HepG2 (cell line): ENCODE results near the gene SHF. TPM values are rescaled to one million over a fixed set of nuclear protein-coding genes. Genes with fewer than 3 reads are reported as not detected.

Source experiments
- ATF4 ChIP-seq, 2 experiments: fragments of 450-650 bp in 1 of 2; sonication (generic) in 1 of 2; formaldehyde crosslinking; IDR thresholded peaks; 2 replicates each; pipeline versions ENCODE4 v1.5.0 to v1.8.0; 2020 to 2022; ENCODE audit warnings: mild to moderate bottlenecking in 1 of 2, missing genetic modification reagents in 1 of 2
- ATRX ChIP-seq: sonication (generic); formaldehyde crosslinking; IDR thresholded peaks from 2 replicates; pipeline ENCODE4 v1.4.0; 2020; ENCODE audit warnings: missing genetic modification reagents, borderline replicate concordance
- CHD4 ChIP-seq: fragments of 200-600 bp; sonication (generic); IDR thresholded peaks from 2 replicates; pipeline ENCODE4 v1.7.0; 2017; ENCODE audit warnings: mild to moderate bottlenecking, low read length, borderline replicate concordance
- CTCF ChIP-seq: sonication (generic); formaldehyde crosslinking; IDR thresholded peaks from 2 replicates; pipeline ENCODE4 v1.5.0; 2020; ENCODE audit warnings: mild to moderate bottlenecking, missing genetic modification reagents, moderate library complexity
- NR2C2 ChIP-seq: sonication (generic); formaldehyde crosslinking; IDR thresholded peaks from 2 replicates; pipeline ENCODE4 v1.4.0; 2020; ENCODE audit warnings: missing genetic modification reagents, mild to moderate bottlenecking, moderate library complexity, borderline replicate concordance
- RARA ChIP-seq: IDR thresholded peaks from 2 replicates; pipeline ENCODE4 v1.6.1; 2016; ENCODE audit warnings: missing genetic modification reagents, missing compliant biosample characterization
- SNAI1 ChIP-seq: sonication (generic); formaldehyde crosslinking; IDR thresholded peaks from 2 replicates; pipeline ENCODE4 v1.5.0; 2020; ENCODE audit warnings: mild to moderate bottlenecking, missing genetic modification reagents, borderline replicate concordance
- XBP1 ChIP-seq: sonication (generic); formaldehyde crosslinking; IDR thresholded peaks from 2 replicates; pipeline ENCODE4 v1.5.0; 2020; ENCODE audit warnings: missing genetic modification reagents
- ZBTB3 ChIP-seq: sonication (generic); formaldehyde crosslinking; IDR thresholded peaks from 2 replicates; pipeline ENCODE4 v1.4.0; 2020; ENCODE audit warnings: low read depth, mild to moderate bottlenecking, moderate library complexity, missing genetic modification reagents, borderline replicate concordance
- ZBTB40 ChIP-seq, 2 experiments: fragments of 450-650 bp in 1 of 2; sonication (generic) in 1 of 2; formaldehyde crosslinking in 1 of 2; IDR thresholded peaks; 2 replicates each; pipeline versions ENCODE4 v1.6.1 to v1.8.0; 2016 to 2022; ENCODE audit warnings: antibody characterized with exemption in 1 of 2, mild to moderate bottlenecking in 1 of 2, missing genetic modification reagents in 1 of 2
- ZNF207 ChIP-seq: fragments of 450-650 bp; IDR thresholded peaks from 2 replicates; pipeline ENCODE4 v1.6.1; 2016; ENCODE audit warnings: antibody characterized with exemption, borderline replicate concordance
- ZNF619 ChIP-seq: sonication (generic); formaldehyde crosslinking; IDR thresholded peaks from 2 replicates; pipeline ENCODE4 v1.4.0; 2020; ENCODE audit warnings: mild to moderate bottlenecking, missing genetic modification reagents
- ZNF850 ChIP-seq: sonication (generic); formaldehyde crosslinking; conservative IDR thresholded peaks from 2 replicates; pipeline ENCODE4 v1.9.0; 2021; ENCODE audit warnings: mild to moderate bottlenecking, missing genetic modification reagents
- ZSCAN31 ChIP-seq: sonication (generic); formaldehyde crosslinking; IDR thresholded peaks from 2 replicates; pipeline ENCODE4 v1.5.0; 2020; ENCODE audit warnings: low read depth, mild to moderate bottlenecking, missing genetic modification reagents
- polyA plus RNA-seq, 8 experiments: library from polyadenylated mRNA; depleted of rRNA in 3 of 8; stranded (reverse) in 7 of 8; unstranded in 1 of 8; fragments of >200 nt; fragmentation: Illumina TruSeq in 4 of 8; extraction: Trizol in 4 of 8; gene quantifications; 2 replicates each; pipeline versions ENCODE4 v1.2.1 to v1.2.3, GENCODE V29; 2011 to 2016; ENCODE audit warnings: low read depth in 4 of 8, missing spikeins in 1 of 8, mixed read lengths in 1 of 8; ENCODE audit not compliant: insufficient read depth in 1 of 8
- total RNA-seq, 5 experiments: library from RNA; depleted of rRNA; stranded (reverse); fragments of >200 nt; fragmentation: Illumina TruSeq; extraction: Trizol; gene quantifications; 2 replicates each; pipeline ENCODE4 v1.2.3, GENCODE V29; 2016; ENCODE audit warnings: low read depth in 1 of 5
- TF ChIP-seq, protein P1 (sequence below): sonication (generic); formaldehyde crosslinking; IDR thresholded peaks from 2 replicates; pipeline ENCODE4 v1.5.1; 2020; ENCODE audit warnings: missing genetic modification reagents, mild to moderate bottlenecking, borderline replicate concordance

SHF gene
- total and polyA plus RNA-seq, 2 of the 13 experiments (the other 11 are each of a cell fraction or from before 2014, with no cell fraction given) = 20.9 to 25.5 TPM

- TF ChIP-seq ZBTB40 (IDR thresholded peaks at IDR 0.05) (no peak), ZBTB40 (CRISPR knock-in tag; IDR thresholded peaks at IDR 0.05) (no peak), ZNF207 (no peak), RARA (CRISPR knock-in tag) (no peak), CHD4 (no peak), ZNF850 (CRISPR knock-in tag) (no peak), CTCF (peak; percentile 98), ZBTB3 (no peak), ATF4 (CRISPR knock-in tag; IDR thresholded peaks at IDR 0.05) (no peak), XBP1 (no peak), ZSCAN31 (CRISPR knock-in tag) (0 out of 2 replicates have a peak, but pooled peaks have one; percentile 7), ZNF619 (CRISPR knock-in tag) (no peak), NR2C2 (CRISPR knock-in tag) (no peak), ATRX (CRISPR knock-in tag) (no peak), SNAI1 (CRISPR knock-in tag) (no peak)
- TF ChIP-seq, protein P1, sequence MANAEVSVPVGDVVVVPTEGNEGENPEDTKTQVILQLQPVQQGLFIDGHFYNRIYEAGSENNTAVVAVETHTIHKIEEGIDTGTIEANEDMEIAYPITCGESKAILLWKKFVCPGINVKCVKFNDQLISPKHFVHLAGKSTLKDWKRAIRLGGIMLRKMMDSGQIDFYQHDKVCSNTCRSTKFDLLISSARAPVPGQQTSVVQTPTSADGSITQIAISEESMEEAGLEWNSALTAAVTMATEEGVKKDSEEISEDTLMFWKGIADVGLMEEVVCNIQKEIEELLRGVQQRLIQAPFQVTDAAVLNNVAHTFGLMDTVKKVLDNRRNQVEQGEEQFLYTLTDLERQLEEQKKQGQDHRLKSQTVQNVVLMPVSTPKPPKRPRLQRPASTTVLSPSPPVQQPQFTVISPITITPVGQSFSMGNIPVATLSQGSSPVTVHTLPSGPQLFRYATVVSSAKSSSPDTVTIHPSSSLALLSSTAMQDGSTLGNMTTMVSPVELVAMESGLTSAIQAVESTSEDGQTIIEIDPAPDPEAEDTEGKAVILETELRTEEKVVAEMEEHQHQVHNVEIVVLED (CRISPR knock-in tag) = no peak
Measured at GRCh38 chr15:45162771-45163507, 24.8 kb downstream of the SHF start (continued).
